HEK293 (cell line): ENCODE data around the gene COL5A3.
A peak's percentile ranks its signal among the peaks of the same experiment; 100 is the strongest.

Experiments
- CTCF ChIA-PET: fragments of 350-600 bp; formaldehyde crosslinking; extraction: SDS; loops from one replicate; lab custom pipeline; 2021; ENCODE audit warnings: antibody characterized with exemption; lab: Yijun Ruan, JAX
- POLR2A ChIA-PET: fragments of 300-600 bp; formaldehyde crosslinking; extraction: SDS; loops from one replicate; lab custom pipeline; 2020; ENCODE audit warnings: antibody characterized with exemption, inconsistent platforms; lab: Yijun Ruan, JAX
- H3K27ac ChIP-seq: fragments of 200-500 bp; sonication (Bioruptor generic); 2 replicates; pipeline ENCODE4 v1.5.1; 2014; ENCODE audit warnings: low read depth, low read length, control low read depth, inconsistent platforms; ENCODE audit errors: extremely low read depth
- H3K36me3 ChIP-seq, 2 experiments: fragments of 200-500 bp in 1 of 2; sonication (Bioruptor generic) in 1 of 2; 1 replicate in 1 of 2; 2 replicates in 1 of 2; pipeline ENCODE4 v1.5.1; 2014 to 2017; ENCODE audit warnings: inconsistent platforms in 2 of 2, low read length in 2 of 2; ENCODE audit not compliant: control insufficient read depth in 2 of 2, insufficient read depth in 1 of 2
- H3K4me1 ChIP-seq: fragments of 200-500 bp; sonication (Bioruptor generic); 2 replicates; pipeline ENCODE4 v1.5.1; 2014; ENCODE audit warnings: mild to moderate bottlenecking, low read length, inconsistent platforms; ENCODE audit not compliant: control insufficient read depth, insufficient read depth
- H3K4me3 ChIP-seq: 2 replicates; pipeline ENCODE4 v1.5.1; 2011; ENCODE audit warnings: low read depth, mild to moderate bottlenecking, control low read depth, low read length, moderate library complexity
- H3K9me3 ChIP-seq: fragments of 200-500 bp; sonication (Bioruptor generic); 2 replicates; pipeline ENCODE4 v1.5.1; 2014; ENCODE audit warnings: low read depth, low read length, inconsistent platforms; ENCODE audit not compliant: control insufficient read depth, insufficient read depth
- ELK4 ChIP-seq: IDR thresholded peaks from 2 replicates; pipeline ENCODE4 v1.6.1; 2011; ENCODE audit warnings: mild to moderate bottlenecking, low read depth, low read length, borderline replicate concordance
- KLF9 ChIP-seq: fragments of 450-650 bp; formaldehyde crosslinking; IDR thresholded peaks from 2 replicates; pipeline ENCODE4 v1.5.1; 2016; ENCODE audit warnings: missing biosample characterization, missing genetic modification characterization, low read depth
- PRDM1 ChIP-seq: fragments of 450-650 bp; formaldehyde crosslinking; IDR thresholded peaks from 2 replicates; pipeline ENCODE4; 2016; ENCODE audit warnings: missing biosample characterization, missing genetic modification characterization
- TRIM28 ChIP-seq: IDR thresholded peaks from 2 replicates; pipeline ENCODE4 v1.6.1; 2011; ENCODE audit warnings: low read length, control low read depth, borderline replicate concordance
- TSHZ1 ChIP-seq: fragments of 450-650 bp; formaldehyde crosslinking; IDR thresholded peaks from 2 replicates; pipeline ENCODE4 v1.5.1; 2016; ENCODE audit warnings: missing biosample characterization, missing genetic modification characterization, borderline replicate concordance
- ZBTB1 ChIP-seq: fragments of 450-650 bp; formaldehyde crosslinking; IDR thresholded peaks from 2 replicates; pipeline ENCODE4 v1.5.1; 2016; ENCODE audit warnings: missing biosample characterization, missing genetic modification characterization
- ZBTB17 ChIP-seq: fragments of 450-650 bp; formaldehyde crosslinking; IDR thresholded peaks from 2 replicates; pipeline ENCODE4 v1.5.1; 2016; ENCODE audit warnings: missing biosample characterization, missing genetic modification characterization
- ZBTB20 ChIP-seq: fragments of 450-650 bp; formaldehyde crosslinking; IDR thresholded peaks from 2 replicates; pipeline ENCODE4 v1.5.1; 2016; ENCODE audit warnings: missing biosample characterization, missing genetic modification characterization
- ZNF121 ChIP-seq: fragments of 450-650 bp; formaldehyde crosslinking; IDR thresholded peaks from 2 replicates; pipeline ENCODE4 v1.5.1; 2016; ENCODE audit warnings: missing biosample characterization, missing genetic modification characterization
- ZNF211 ChIP-seq: fragments of 450-650 bp; formaldehyde crosslinking; IDR thresholded peaks from 2 replicates; pipeline ENCODE4 v1.5.1; 2016; ENCODE audit warnings: low read depth, missing biosample characterization, missing genetic modification characterization
- ZNF221 ChIP-seq: fragments of 450-650 bp; formaldehyde crosslinking; IDR thresholded peaks from 2 replicates; pipeline ENCODE4 v1.5.1; 2017; ENCODE audit warnings: missing biosample characterization, missing genetic modification characterization, borderline replicate concordance
- ZNF274 ChIP-seq, 2 experiments: fragments of 200-500 bp in 1 of 2; fragments of 450-650 bp in 1 of 2; sonication (Bioruptor generic) in 1 of 2; formaldehyde crosslinking in 1 of 2; IDR thresholded peaks; 2 replicates each; pipeline versions ENCODE4 v1.5.1 to v1.6.1; 2014 to 2016; ENCODE audit warnings: borderline replicate concordance in 1 of 2, inconsistent platforms in 1 of 2, low read length in 1 of 2, missing biosample characterization in 1 of 2, missing genetic modification characterization in 1 of 2
- ZNF341 ChIP-seq: fragments of 450-650 bp; formaldehyde crosslinking; IDR thresholded peaks from 2 replicates; pipeline ENCODE4; 2016; ENCODE audit warnings: low read depth, missing biosample characterization, missing genetic modification characterization
- ZNF473 ChIP-seq: fragments of 450-650 bp; formaldehyde crosslinking; IDR thresholded peaks from 2 replicates; pipeline ENCODE4 v1.5.1; 2017; ENCODE audit warnings: missing biosample characterization, missing genetic modification characterization
- ZNF514 ChIP-seq: fragments of 450-650 bp; formaldehyde crosslinking; IDR thresholded peaks from 2 replicates; pipeline ENCODE4 v1.5.1; 2016; ENCODE audit warnings: missing biosample characterization, missing genetic modification characterization
- ZNF544 ChIP-seq: fragments of 450-650 bp; formaldehyde crosslinking; IDR thresholded peaks from 2 replicates; pipeline ENCODE4 v1.5.0; 2017; ENCODE audit warnings: missing biosample characterization, missing genetic modification characterization
- ZNF585B ChIP-seq: fragments of 450-650 bp; formaldehyde crosslinking; IDR thresholded peaks from 2 replicates; pipeline ENCODE4 v1.5.1; 2016; ENCODE audit warnings: missing biosample characterization, missing genetic modification characterization
- ZNF658 ChIP-seq: fragments of 450-650 bp; formaldehyde crosslinking; IDR thresholded peaks from 2 replicates; pipeline ENCODE4; 2016; ENCODE audit warnings: missing biosample characterization, missing genetic modification characterization
- ZNF670 ChIP-seq: fragments of 450-650 bp; formaldehyde crosslinking; IDR thresholded peaks from 2 replicates; pipeline ENCODE4 v1.5.1; 2016; ENCODE audit warnings: missing biosample characterization, missing genetic modification characterization, low read depth
- ZNF76 ChIP-seq: fragments of 450-650 bp; formaldehyde crosslinking; IDR thresholded peaks from 2 replicates; pipeline ENCODE4; 2016; ENCODE audit warnings: low read depth, missing biosample characterization, missing genetic modification characterization, borderline replicate concordance
- ZNF785 ChIP-seq: fragments of 450-650 bp; formaldehyde crosslinking; IDR thresholded peaks from 2 replicates; pipeline ENCODE4 v1.5.1; 2016; ENCODE audit warnings: missing biosample characterization, missing genetic modification characterization
- ZNF792 ChIP-seq: fragments of 450-650 bp; formaldehyde crosslinking; IDR thresholded peaks from 2 replicates; pipeline ENCODE4 v1.5.1; 2016; ENCODE audit warnings: missing biosample characterization, missing genetic modification characterization
- ZSCAN23 ChIP-seq: fragments of 450-650 bp; formaldehyde crosslinking; IDR thresholded peaks from 2 replicates; pipeline ENCODE4 v1.5.1; 2016; ENCODE audit warnings: missing biosample characterization, missing genetic modification characterization
- ZSCAN5A ChIP-seq: fragments of 450-650 bp; formaldehyde crosslinking; IDR thresholded peaks from 2 replicates; pipeline ENCODE4 v1.5.1; 2016; ENCODE audit warnings: missing biosample characterization, missing genetic modification characterization

COL5A3 gene

GRCh38 chr19:9953802-9954542, 56.3 kb downstream of the COL5A3 start:
- Histone ChIP-seq H3K27ac (no peak overlapping the region), H3K4me3 (no peak overlapping the region), H3K9me3 (no peaks in the 10 kb centered on the region), H3K36me3 (no peaks in the 10 kb centered on the region), H3K4me1 (no peaks in the 10 kb centered on the region)
- TF ChIP-seq ZNF514 (tag by site-specific recombination): no peak
- no peak for TF ChIP-seq ZNF670
- TF ChIP-seq ZSCAN5A (tag by site-specific recombination): no peak
- TF ChIP-seq ZNF121 (tag by site-specific recombination): peak; percentile 91
- no peak for TF ChIP-seq ZNF544 (tag by site-specific recombination)
- no peak for TF ChIP-seq ZNF341 (tag by site-specific recombination)
- CTCF ChIA-PET: no interaction called here
- POLR2A ChIA-PET: no interaction called here

GRCh38 chr19:9952276-9952675, 58.0 kb downstream of the COL5A3 start:
- Histone ChIP-seq H3K9me3 (no peaks in the 10 kb centered on the region), H3K4me3 (no peak overlapping the region), H3K4me1 (no peaks in the 10 kb centered on the region), H3K36me3 (no peaks in the 10 kb centered on the region), H3K27ac (no peak overlapping the region)
- ChIA-PET POLR2A (no interaction called here), CTCF (no interaction called here)
- no peak for TF ChIP-seq ZNF274 (IDR thresholded peaks at IDR 0.05; ENCODE audit: low read length)
- no peak for TF ChIP-seq ZNF274 (tag by site-specific recombination; IDR thresholded peaks at IDR 0.05; ENCODE audit: borderline replicate concordance)
- peak; percentile 93 for TF ChIP-seq PRDM1 (tag by site-specific recombination)

GRCh38 chr19:9947441-9947840, 62.9 kb downstream of the COL5A3 start:
- POLR2A ChIA-PET: interaction anchor here (0.6 to 0.7 kb wide), 2 partner anchors 117 to 179 kb away, joined by 3 to 5 read pairs; partner anchors contain the start of gene ZNF846
- no peaks in the 10 kb centered on the region for H3K9me3 ChIP-seq
- H3K36me3 ChIP-seq: no peaks in the 10 kb centered on the region
- H3K4me3 ChIP-seq: no peak overlapping the region
- H3K4me1 ChIP-seq: no peaks in the 10 kb centered on the region
- CTCF ChIA-PET: interaction anchor here (1.0 kb wide), 1 partner anchor 53 kb away, joined by 3 read pairs; no protein-coding TSS in a partner anchor
- TF ChIP-seq KLF9 (tag by site-specific recombination) (no peak), ZNF221 (tag by site-specific recombination) (no peak), ZNF785 (tag by site-specific recombination) (no peak), ZNF473 (tag by site-specific recombination) (no peak), ZNF658 (no peak), ZNF211 (tag by site-specific recombination) (no peak), TSHZ1 (no peak), ZBTB17 (tag by site-specific recombination) (no peak), ELK4 (no peak), ZNF585B (tag by site-specific recombination) (no peak), TRIM28 (no peak), ZSCAN23 (tag by site-specific recombination) (no peak), ZNF792 (tag by site-specific recombination) (no peak), ZBTB1 (no peak), ZNF76 (tag by site-specific recombination) (no peak), ZBTB20 (tag by site-specific recombination) (no peak)
- TF ChIP-seq, all 188 proteins: peak for 0
- no peak overlapping the region for H3K27ac ChIP-seq
